AG04449 (cell line): ENCODE data around the gene MID1.

Experiments
- CTCF ChIA-PET: fragments of 350-600 bp; formaldehyde crosslinking; extraction: SDS; loops from one replicate; lab custom pipeline; 2021; ENCODE audit warnings: antibody characterized with exemption; lab: Yijun Ruan, JAX
- POLR2A ChIA-PET: fragments of 400-600, 350-600 bp; formaldehyde crosslinking; extraction: SDS; loops from one replicate; lab custom pipeline; 2020; ENCODE audit warnings: antibody characterized with exemption, inconsistent platforms; lab: Yijun Ruan, JAX
- DNase-seq: peaks from one replicate; pipeline ENCODE4 v3.0.0-alpha.2; 2010; ENCODE audit warnings: low read depth, low spot score
- H3K4me3 ChIP-seq: 2 replicates; pipeline ENCODE4 v1.5.1; 2011; ENCODE audit warnings: low read depth, mild to moderate bottlenecking, control low read depth, low read length
- TF ChIP-seq, protein P1 (sequence below): IDR thresholded peaks from one replicate; pipeline ENCODE4 v1.5.1; 2011; ENCODE audit warnings: mild to moderate bottlenecking, moderate library complexity, low read length, control low read depth, inconsistent platforms; ENCODE audit not compliant: insufficient read depth; ENCODE audit errors: missing control alignments

The MID1 gene

GRCh38 chrX:10450229-10450958 lies 170.0 kb downstream of the MID1 start:
- H3K4me3 ChIP-seq = no peak overlapping the region
- TF ChIP-seq, protein P1, sequence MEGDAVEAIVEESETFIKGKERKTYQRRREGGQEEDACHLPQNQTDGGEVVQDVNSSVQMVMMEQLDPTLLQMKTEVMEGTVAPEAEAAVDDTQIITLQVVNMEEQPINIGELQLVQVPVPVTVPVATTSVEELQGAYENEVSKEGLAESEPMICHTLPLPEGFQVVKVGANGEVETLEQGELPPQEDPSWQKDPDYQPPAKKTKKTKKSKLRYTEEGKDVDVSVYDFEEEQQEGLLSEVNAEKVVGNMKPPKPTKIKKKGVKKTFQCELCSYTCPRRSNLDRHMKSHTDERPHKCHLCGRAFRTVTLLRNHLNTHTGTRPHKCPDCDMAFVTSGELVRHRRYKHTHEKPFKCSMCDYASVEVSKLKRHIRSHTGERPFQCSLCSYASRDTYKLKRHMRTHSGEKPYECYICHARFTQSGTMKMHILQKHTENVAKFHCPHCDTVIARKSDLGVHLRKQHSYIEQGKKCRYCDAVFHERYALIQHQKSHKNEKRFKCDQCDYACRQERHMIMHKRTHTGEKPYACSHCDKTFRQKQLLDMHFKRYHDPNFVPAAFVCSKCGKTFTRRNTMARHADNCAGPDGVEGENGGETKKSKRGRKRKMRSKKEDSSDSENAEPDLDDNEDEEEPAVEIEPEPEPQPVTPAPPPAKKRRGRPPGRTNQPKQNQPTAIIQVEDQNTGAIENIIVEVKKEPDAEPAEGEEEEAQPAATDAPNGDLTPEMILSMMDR = no peak
- ChIA-PET CTCF (interaction anchor here (0.8 kb wide), 1 partner anchor 148 kb away, joined by 3 read pairs; no protein-coding TSS in a partner anchor), POLR2A (no interaction called here)
- peak; percentile 63 for DNase-seq

DNA sequence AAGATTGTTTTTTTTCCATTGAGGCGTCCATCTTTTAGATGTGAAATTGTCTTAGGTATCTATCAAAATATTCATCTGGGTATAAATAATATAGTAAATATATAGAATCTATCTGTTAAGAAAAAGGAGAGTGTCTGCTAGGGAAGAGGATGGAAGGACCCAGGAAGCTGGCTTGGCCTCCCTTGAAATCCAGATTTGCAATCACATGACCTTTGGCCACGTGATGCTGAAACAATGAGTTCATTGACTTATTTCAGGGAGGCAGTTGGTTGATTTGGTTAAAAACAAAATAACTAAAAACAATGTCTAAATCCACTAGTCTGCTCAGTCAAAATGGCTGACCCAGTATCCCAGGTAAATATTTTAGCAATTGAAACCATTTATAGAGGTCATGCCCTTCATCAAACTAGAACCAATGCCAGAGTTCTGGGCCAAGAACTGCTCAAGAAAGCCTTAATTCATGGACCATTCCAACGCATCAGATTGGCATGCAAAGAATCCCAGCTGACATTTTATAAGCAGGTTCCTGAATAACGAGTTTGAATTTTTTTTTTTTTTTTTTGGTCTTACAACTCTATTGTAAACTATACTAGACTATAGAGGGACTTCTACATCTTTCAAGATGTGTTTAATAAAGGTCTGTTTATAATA lies 172.7 kb downstream of the MID1 start:
- no peak overlapping the region for H3K4me3 ChIP-seq
- TF ChIP-seq, protein P1 = no peak
- POLR2A ChIA-PET = no interaction called here
- no peak for DNase-seq
- CTCF ChIA-PET = no interaction called here

DNA sequence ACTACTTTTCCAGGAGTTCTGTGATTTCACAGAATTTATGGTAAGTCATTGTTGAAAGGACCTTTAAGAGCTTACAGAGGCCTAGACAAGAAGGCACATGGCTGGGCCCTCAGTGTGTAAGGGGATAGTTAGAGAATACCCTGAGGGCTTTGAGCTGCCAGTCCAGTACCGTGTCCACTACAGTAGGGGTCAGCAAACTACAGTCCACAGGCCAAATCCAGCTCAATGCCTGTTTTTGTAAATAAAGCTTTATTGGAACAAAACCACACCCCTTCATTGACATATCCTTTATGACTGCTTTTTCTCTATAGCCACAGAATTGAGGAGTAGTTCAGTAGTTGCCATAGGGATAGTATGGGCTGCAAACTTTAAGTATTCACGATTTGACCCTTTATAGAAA lies 176.2 kb downstream of the MID1 start:
- TF ChIP-seq, protein P1 = no peak
- POLR2A ChIA-PET = no interaction called here
- H3K4me3 ChIP-seq = no peak overlapping the region
- no peak for DNase-seq
- CTCF ChIA-PET = interaction anchor here (1.2 kb wide), 1 partner anchor 254 kb away, joined by 4 read pairs; no protein-coding TSS in a partner anchor

DNA sequence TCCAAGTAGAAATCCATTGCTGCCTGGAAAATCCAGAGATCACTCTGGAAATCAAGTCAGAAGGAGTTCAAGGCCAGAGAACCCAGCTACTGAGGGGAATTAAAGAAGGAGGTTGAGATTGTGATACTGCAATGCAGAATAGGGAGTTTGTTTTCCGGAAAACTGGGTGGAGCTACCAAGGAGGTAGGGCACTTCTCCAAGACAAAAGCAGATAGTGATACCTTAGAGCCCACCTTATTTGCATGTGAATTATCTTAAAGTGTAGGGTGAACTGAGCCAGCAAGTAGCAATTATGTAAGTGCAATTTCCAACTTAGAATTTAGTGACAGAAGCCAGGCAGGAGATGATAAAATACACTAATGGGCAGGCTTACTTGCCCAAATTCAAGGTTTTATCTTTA lies 178.9 kb downstream of the MID1 start:
- TF ChIP-seq, protein P1 = no peak
- CTCF ChIA-PET = no interaction called here
- POLR2A ChIA-PET = no interaction called here

GRCh38 chrX:10433296-10433965 lies 187.0 kb downstream of the MID1 start:
- DNase-seq = no peak
- ChIA-PET CTCF (interaction anchor here (0.8 kb wide), 1 partner anchor 246 kb away, joined by 3 read pairs; no protein-coding TSS in a partner anchor), POLR2A (no interaction called here)
- H3K4me3 ChIP-seq = no peak overlapping the region
- TF ChIP-seq, protein P1 = no peak

More for the DNA sequence above, 178.9 kb downstream of the MID1 start:
- no peak for DNase-seq
- no peak overlapping the region for H3K4me3 ChIP-seq

GRCh38 chrX:10429908-10430307 lies 190.5 kb downstream of the MID1 start:
- POLR2A ChIA-PET = no interaction called here
- TF ChIP-seq, protein P1 = no peak

More at GRCh38 chrX:10429908-10430307, 190.5 kb downstream of the MID1 start:
- no peak for DNase-seq
- CTCF ChIA-PET = interaction anchor here (1.6 kb wide), 1 partner anchor 10 kb away, joined by 6 read pairs; no protein-coding TSS in a partner anchor
- H3K4me3 ChIP-seq = no peak overlapping the region
